Keratinocyte (primary cell): Measurements from ENCODE around the gene ATP6V1G3. TPM values are rescaled to one million over a fixed set of nuclear protein-coding genes. Genes with fewer than 3 reads are reported as not detected.

Source experiments
- DNase-seq: peaks from one replicate; pipeline ENCODE4 v3.0.0-alpha.2; 2011; ENCODE audit warnings: low read depth, missing footprints, low spot score
- FAIRE-seq: peaks from 2 replicates; lab custom pipeline; 2011; peaks lifted over from hg19 to GRCh38; lab: Jason Lieb, UNC
- H2AFZ ChIP-seq: 2 replicates; pipeline ENCODE4 v1.6.0; 2012; ENCODE audit warnings: low read length, control low read depth, inconsistent platforms; ENCODE audit not compliant: control insufficient read depth
- H3K27ac ChIP-seq: 2 replicates; pipeline ENCODE4 v1.5.1; 2011; ENCODE audit warnings: low read length; ENCODE audit not compliant: control insufficient read depth, insufficient read depth
- H3K27me3 ChIP-seq: 3 replicates; pipeline ENCODE4 v1.6.0; 2011; ENCODE audit warnings: low read length; ENCODE audit not compliant: control insufficient read depth, insufficient read depth; ENCODE audit errors: extremely low read depth
- H3K36me3 ChIP-seq, 2 experiments: 2 replicates in 1 of 2; 3 replicates in 1 of 2; pipeline ENCODE4 v1.5.1; 2011; ENCODE audit warnings: low read length in 2 of 2, mild to moderate bottlenecking in 1 of 2; ENCODE audit not compliant: control insufficient read depth in 2 of 2, insufficient read depth in 2 of 2; ENCODE audit errors: extremely low read depth in 1 of 2
- H3K4me1 ChIP-seq: 3 replicates; pipeline ENCODE4 v1.5.1; 2011; ENCODE audit warnings: low read length; ENCODE audit not compliant: control insufficient read depth, insufficient read depth; ENCODE audit errors: extremely low read depth
- H3K4me2 ChIP-seq: 3 replicates; pipeline ENCODE4 v1.6.0; 2011; ENCODE audit warnings: low read depth, low read length; ENCODE audit not compliant: control insufficient read depth, insufficient read depth; ENCODE audit errors: extremely low read depth
- H3K4me3 ChIP-seq, 3 experiments: fragments of 200-600 bp in 1 of 3; sonication (generic) in 1 of 3; 2 replicates in 2 of 3; 3 replicates in 1 of 3; pipeline ENCODE4 v1.5.1; 2011 to 2016; ENCODE audit warnings: low read length in 3 of 3, mild to moderate bottlenecking in 3 of 3, control low read depth in 2 of 3, inconsistent platforms in 1 of 3, low read depth in 1 of 3, mixed read lengths in 1 of 3, mixed run types in 1 of 3, moderate library complexity in 1 of 3; ENCODE audit not compliant: control insufficient read depth in 2 of 3, insufficient read depth in 2 of 3; ENCODE audit errors: extremely low read depth in 1 of 3
- H3K79me2 ChIP-seq: 2 replicates; pipeline ENCODE4 v1.6.0; 2012; ENCODE audit warnings: low read length; ENCODE audit not compliant: control insufficient read depth, insufficient read depth
- H3K9ac ChIP-seq: 3 replicates; pipeline ENCODE4 v1.6.0; 2011; ENCODE audit warnings: low read length; ENCODE audit not compliant: control insufficient read depth, insufficient read depth; ENCODE audit errors: extremely low read depth
- H3K9me1 ChIP-seq: 3 replicates; pipeline ENCODE4 v1.6.0; 2011; ENCODE audit warnings: low read length; ENCODE audit not compliant: control insufficient read depth, insufficient read depth; ENCODE audit errors: extremely low read depth
- H3K9me3 ChIP-seq: 2 replicates; pipeline ENCODE4 v1.5.1; 2012; ENCODE audit warnings: low read depth, low read length; ENCODE audit not compliant: control insufficient read depth
- H4K20me1 ChIP-seq: 3 replicates; pipeline ENCODE4 v1.6.0; 2011; ENCODE audit warnings: low read length; ENCODE audit not compliant: control insufficient read depth, insufficient read depth; ENCODE audit errors: extremely low read depth
- EZH2 ChIP-seq: IDR thresholded peaks from one replicate; pipeline ENCODE4 v1.6.1; 2012; ENCODE audit warnings: inconsistent platforms, mild to moderate bottlenecking, low read length, moderate library complexity
- dilution Hi-C: fragments of 300-500 bp; cut with MboI; formaldehyde crosslinking; loops from one replicate; pipeline ENCODE4 v1.7.0; 2020; ENCODE audit warnings: low sequenced_read_pairs; ENCODE audit not compliant: extremely low pct_ligation_motif_present
- polyA plus RNA-seq, 5 experiments: library from polyadenylated mRNA; depleted of rRNA in 3 of 5; stranded (reverse) in 3 of 5; stranded (forward) in 1 of 5; unstranded in 1 of 5; fragments of >200 nt; gene quantifications; 1 replicate in 1 of 5; 2 replicates in 3 of 5; 3 replicates in 1 of 5; pipeline versions ENCODE4 v1.2.1 to v1.2.3, GENCODE V29; 2011 to 2012; ENCODE audit warnings: missing spikeins in 2 of 5, low read depth in 1 of 5, low replicate concordance in 1 of 5
- TF ChIP-seq, protein P1 (sequence below), 3 experiments: IDR thresholded peaks in 1 of 3; conservative IDR thresholded peaks in 1 of 3; optimal IDR thresholded peaks in 1 of 3; 2 replicates in 2 of 3; 3 replicates in 1 of 3; pipeline versions ENCODE3 to v1.5.1; 2011; ENCODE audit warnings: low read length in 3 of 3, mild to moderate bottlenecking in 3 of 3, moderate library complexity in 2 of 3, control low read depth in 1 of 3, inconsistent platforms in 1 of 3; ENCODE audit not compliant: insufficient read depth in 2 of 3; ENCODE audit errors: extremely low read depth in 1 of 3

ATP6V1G3 gene
- polyA plus RNA-seq, 1 donor (not counting 4 experiments of a cell fraction or from before 2014, with no cell fraction given), result not detected

DNA sequence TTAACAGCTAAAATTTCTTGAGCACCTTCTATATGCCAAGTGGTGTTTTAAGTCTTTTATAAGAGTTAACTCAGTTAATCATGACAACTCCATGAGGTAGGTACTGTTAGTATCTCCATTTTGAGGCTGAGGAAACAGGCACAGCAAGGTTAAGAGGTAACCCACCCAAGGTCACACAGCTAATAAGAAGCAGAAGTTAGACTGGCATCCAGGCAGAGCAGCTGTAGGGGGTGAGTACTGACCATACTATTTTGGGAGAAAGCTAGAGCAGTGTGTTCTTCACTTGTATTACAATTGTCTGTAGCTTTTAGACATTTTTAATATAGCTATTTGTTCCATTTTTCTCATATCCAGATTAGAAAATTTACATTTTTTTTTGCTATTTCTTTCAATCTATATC, 4.8 kb downstream of the ATP6V1G3 start:
- H3K9ac ChIP-seq, result no peak overlapping the region
- H3K36me3 ChIP-seq, result no peaks in the 10 kb centered on the region
- H3K9me3 ChIP-seq, result no peaks in the 10 kb centered on the region
- no peaks in the 10 kb centered on the region for H3K4me1 ChIP-seq
- H4K20me1 ChIP-seq, result no peaks in the 10 kb centered on the region
- TF ChIP-seq, protein P1, sequence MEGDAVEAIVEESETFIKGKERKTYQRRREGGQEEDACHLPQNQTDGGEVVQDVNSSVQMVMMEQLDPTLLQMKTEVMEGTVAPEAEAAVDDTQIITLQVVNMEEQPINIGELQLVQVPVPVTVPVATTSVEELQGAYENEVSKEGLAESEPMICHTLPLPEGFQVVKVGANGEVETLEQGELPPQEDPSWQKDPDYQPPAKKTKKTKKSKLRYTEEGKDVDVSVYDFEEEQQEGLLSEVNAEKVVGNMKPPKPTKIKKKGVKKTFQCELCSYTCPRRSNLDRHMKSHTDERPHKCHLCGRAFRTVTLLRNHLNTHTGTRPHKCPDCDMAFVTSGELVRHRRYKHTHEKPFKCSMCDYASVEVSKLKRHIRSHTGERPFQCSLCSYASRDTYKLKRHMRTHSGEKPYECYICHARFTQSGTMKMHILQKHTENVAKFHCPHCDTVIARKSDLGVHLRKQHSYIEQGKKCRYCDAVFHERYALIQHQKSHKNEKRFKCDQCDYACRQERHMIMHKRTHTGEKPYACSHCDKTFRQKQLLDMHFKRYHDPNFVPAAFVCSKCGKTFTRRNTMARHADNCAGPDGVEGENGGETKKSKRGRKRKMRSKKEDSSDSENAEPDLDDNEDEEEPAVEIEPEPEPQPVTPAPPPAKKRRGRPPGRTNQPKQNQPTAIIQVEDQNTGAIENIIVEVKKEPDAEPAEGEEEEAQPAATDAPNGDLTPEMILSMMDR (optimal IDR thresholded peaks at IDR 0.05 in 1 of 3, IDR thresholded peaks at IDR 0.05 in 1 of 3, conservative IDR thresholded peaks at IDR 0.05 in 1 of 3; ENCODE audit: extremely low read depth in 1 of 3, insufficient read depth in 2 of 3, low read length in 3 of 3), result no peak
- no peak for TF ChIP-seq EZH2
- H2AFZ ChIP-seq, result no peak overlapping the region
- FAIRE-seq, result no peak
- dilution Hi-C loops, result no loop called here
- DNase-seq, result no peak
- no peaks in the 10 kb centered on the region for H3K79me2 ChIP-seq
- no peak overlapping the region for H3K4me3 ChIP-seq
- no peak overlapping the region for H3K4me2 ChIP-seq
- no peak overlapping the region for H3K27ac ChIP-seq
- no peaks in the 10 kb centered on the region for H3K9me1 ChIP-seq
- no peaks in the 10 kb centered on the region for H3K27me3 ChIP-seq

DNA sequence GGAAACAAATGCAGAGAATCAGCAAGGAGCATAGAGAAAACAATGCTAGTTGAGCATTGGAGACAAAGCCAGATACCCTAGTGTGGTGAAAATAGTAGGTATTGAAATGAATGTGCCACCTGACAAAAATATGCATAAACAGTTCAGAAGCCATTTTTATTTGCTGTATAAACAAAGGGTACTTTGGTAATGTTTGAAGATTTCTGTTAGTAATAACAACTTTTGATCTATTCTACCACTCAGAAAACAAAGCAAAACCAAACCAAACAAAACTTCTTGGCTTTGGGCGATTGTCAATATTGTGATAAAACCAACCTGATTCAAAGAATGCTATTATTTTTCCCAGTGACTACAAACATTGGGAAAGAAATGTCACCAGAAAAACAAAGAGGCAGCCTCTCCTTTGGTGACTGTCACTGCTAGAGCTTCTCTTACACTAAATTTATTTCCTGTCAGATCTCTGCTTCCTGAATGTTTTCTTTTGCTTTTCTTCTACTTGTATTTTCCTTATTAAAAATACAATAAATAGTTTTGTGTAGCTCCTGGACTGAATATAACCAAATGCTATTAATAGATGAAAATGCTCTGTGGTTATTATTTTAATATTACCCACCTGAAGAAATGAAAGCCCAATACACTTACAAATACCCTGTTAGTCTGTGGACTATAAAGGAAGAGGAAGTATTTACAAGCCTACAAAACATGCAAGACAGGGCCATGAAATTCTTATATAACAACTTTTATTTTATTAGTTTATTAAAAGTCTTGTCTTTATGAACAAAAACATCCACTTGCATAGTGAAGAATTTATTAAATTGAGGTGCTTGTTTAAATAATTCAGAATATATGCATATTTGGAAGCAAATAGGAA, 5.7 kb downstream of the ATP6V1G3 start:
- Histone ChIP-seq H4K20me1 (no peaks in the 10 kb centered on the region), H2AFZ (no peak overlapping the region), H3K4me2 (no peak overlapping the region), H3K4me1 (no peaks in the 10 kb centered on the region), H3K9ac (no peak overlapping the region), H3K9me1 (no peaks in the 10 kb centered on the region), H3K4me3 (no peak overlapping the region), H3K36me3 (no peaks in the 10 kb centered on the region), H3K27ac (no peak overlapping the region), H3K27me3 (no peaks in the 10 kb centered on the region), H3K79me2 (no peaks in the 10 kb centered on the region), H3K9me3 (no peaks in the 10 kb centered on the region)
- no peak for DNase-seq
- TF ChIP-seq EZH2, result no peak
- TF ChIP-seq, protein P1 (optimal IDR thresholded peaks at IDR 0.05 in 1 of 3, IDR thresholded peaks at IDR 0.05 in 1 of 3, conservative IDR thresholded peaks at IDR 0.05 in 1 of 3; ENCODE audit: extremely low read depth in 1 of 3, insufficient read depth in 2 of 3, low read length in 3 of 3), result no peak
- FAIRE-seq, result no peak
- dilution Hi-C loops, result no loop called here
